Ishikawa (cell line): ENCODE measurements around the gene CCDC138.

ENCODE experiments used
- CEBPB ChIP-seq: IDR thresholded peaks from 2 replicates; pipeline ENCODE4 v1.6.1; 2012
- CREB1 ChIP-seq: IDR thresholded peaks from 2 replicates; pipeline ENCODE4 v1.6.1; 2012; ENCODE audit warnings: low read depth
- EGR1 ChIP-seq: IDR thresholded peaks from 2 replicates; pipeline ENCODE4 v1.6.1; 2012
- EP300 ChIP-seq: IDR thresholded peaks from 2 replicates; pipeline ENCODE4 v1.6.1; 2012; ENCODE audit warnings: borderline replicate concordance
- FOXM1 ChIP-seq: IDR thresholded peaks from 2 replicates; pipeline ENCODE4 v1.6.1; 2012; ENCODE audit warnings: low read depth, borderline replicate concordance
- MAX ChIP-seq: IDR thresholded peaks from 2 replicates; pipeline ENCODE4 v1.6.1; 2012
- NFIC ChIP-seq: IDR thresholded peaks from 2 replicates; pipeline ENCODE4 v1.6.1; 2012
- RAD21 ChIP-seq: IDR thresholded peaks from 2 replicates; pipeline ENCODE4 v1.6.1; 2012; ENCODE audit warnings: low read depth
- REST ChIP-seq: IDR thresholded peaks from 2 replicates; pipeline ENCODE4 v1.6.1; 2012; ENCODE audit warnings: low read depth, mild to moderate bottlenecking
- TAF1 ChIP-seq: IDR thresholded peaks from 2 replicates; pipeline ENCODE4 v1.6.1; 2012; ENCODE audit warnings: low read depth, mild to moderate bottlenecking
- TCF12 ChIP-seq: IDR thresholded peaks from 2 replicates; pipeline ENCODE4 v1.6.1; 2012; ENCODE audit warnings: low read depth
- TEAD4 ChIP-seq: IDR thresholded peaks from 2 replicates; pipeline ENCODE4 v1.6.1; 2012
- USF1 ChIP-seq: IDR thresholded peaks from 2 replicates; pipeline ENCODE4 v1.6.1; 2012
- YY1 ChIP-seq: IDR thresholded peaks from 2 replicates; pipeline ENCODE4 v1.6.1; 2012; ENCODE audit warnings: low read depth
- ZBTB7A ChIP-seq: IDR thresholded peaks from 2 replicates; pipeline ENCODE4 v1.6.1; 2012; ENCODE audit warnings: low read depth

The CCDC138 gene

GRCh38 chr2:108898315-108899082 lies 111.9 kb downstream of the CCDC138 start:
- TF ChIP-seq FOXM1 (no peak), ZBTB7A (no peak), REST (no peak), TCF12 (no peak), CREB1 (no peak), RAD21 (no peak), EGR1 (no peak), TAF1 (no peak), CEBPB (no peak), USF1 (no peak), EP300 (no peak), MAX (no peak), YY1 (no peak), TEAD4 (no peak), NFIC (no peak)

- TF ChIP-seq RAD21 (no peak), NFIC (no peak), TAF1 (no peak), TEAD4 (no peak), FOXM1 (no peak), CEBPB (no peak), REST (no peak), CREB1 (no peak), EP300 (no peak), MAX (no peak)
Observed at GRCh38 chr2:108904680-108905079, 118.1 kb downstream of the CCDC138 start.

GRCh38 chr2:108905176-108905575 lies 118.6 kb downstream of the CCDC138 start:
- TF ChIP-seq EGR1 (no peak), TCF12 (no peak), MAX (no peak), REST (no peak), NFIC (no peak), CREB1 (no peak), ZBTB7A (no peak), CEBPB (no peak), RAD21 (no peak), TAF1 (no peak)

- TF ChIP-seq FOXM1 (no peak), CEBPB (no peak), NFIC (no peak), ZBTB7A (no peak), TEAD4 (no peak), EP300 (no peak), CREB1 (no peak), MAX (no peak), TAF1 (no peak), RAD21 (no peak)
Observed at GRCh38 chr2:108905906-108906305, 119.3 kb downstream of the CCDC138 start.
